K562 (cell line): ENCODE results near the gene GLT6D1. TPM values are rescaled to one million over a fixed set of nuclear protein-coding genes. Genes with fewer than 3 reads are reported as not detected.

Experiments used
- ATAC-seq: fragments of 200-7000 bp; cut with Tn5 transposase; 3 replicates; pipeline ENCODE4 v1.9.1; 2020; ENCODE audit warnings: moderate library complexity
- BruUV-seq: library from RNA; stranded (reverse); fragments of 400-500 nt; replicated peaks from 2 replicates; lab custom pipeline; 2021; lab: Mats Ljungman, UMichigan
- CTCF ChIA-PET: fragments of 300-600 bp; formaldehyde crosslinking; extraction: SDS; loops from one replicate; lab custom pipeline; 2021; ENCODE audit warnings: low intra/inter-chr PET ratio; lab: Yijun Ruan, JAX
- POLR2A ChIA-PET: fragments of 300-600, 350-650 bp; sonication (Branson Sonifier 250); formaldehyde crosslinking; extraction: SDS; loops from one replicate; lab custom pipeline; 2021; ENCODE audit warnings: antibody characterized with exemption, inconsistent platforms; lab: Yijun Ruan, JAX
- DNase-seq, 4 experiments: peaks; one replicate each; pipeline versions ENCODE4 v3.0.0 to v3.0.0-alpha.2; 2011 to 2018; ENCODE audit warnings: low spot score in 3 of 4, mixed read lengths in 3 of 4; ENCODE audit errors: extremely low read depth in 1 of 4
- FAIRE-seq: peaks from 2 replicates; lab custom pipeline; 2011; peaks lifted over from hg19 to GRCh38; lab: Jason Lieb, UNC
- H2AFZ ChIP-seq: 2 replicates; pipeline ENCODE4 v1.6.0; 2011; ENCODE audit warnings: low read depth, low read length, control low read depth, inconsistent platforms
- H3K27ac ChIP-seq: fragments of 200-600 bp; 3 replicates; pipeline ENCODE4 v1.8.0; 2011; ENCODE audit warnings: low read depth, mild to moderate bottlenecking, control low read depth, inconsistent platforms, low read length, moderate library complexity, mixed read lengths; ENCODE audit errors: extremely low read depth
- H3K27me3 ChIP-seq, 2 experiments: fragments of 300-600 bp in 1 of 2; 2 replicates in 1 of 2; 3 replicates in 1 of 2; pipeline versions ENCODE4 v1.6.0 to v1.8.0; 2011; ENCODE audit warnings: inconsistent platforms in 2 of 2, low read length in 2 of 2, mild to moderate bottlenecking in 1 of 2, mixed read lengths in 1 of 2, moderate library complexity in 1 of 2; ENCODE audit not compliant: control insufficient read depth in 2 of 2, insufficient read depth in 2 of 2
- H3K36me3 ChIP-seq: fragments of 300-600 bp; 3 replicates; pipeline ENCODE4 v1.8.0; 2011; ENCODE audit warnings: mild to moderate bottlenecking, low read length, inconsistent platforms; ENCODE audit not compliant: control insufficient read depth, insufficient read depth
- H3K4me1 ChIP-seq, 2 experiments: fragments of 200-600 bp in 1 of 2; replicated peaks in 1 of 2; 2 replicates in 1 of 2; 3 replicates in 1 of 2; pipeline versions ENCODE4 v1.5.1 to v1.8.0; 2011; ENCODE audit warnings: inconsistent platforms in 2 of 2, low read length in 2 of 2, mild to moderate bottlenecking in 1 of 2, mixed read lengths in 1 of 2, moderate library complexity in 1 of 2; ENCODE audit not compliant: control insufficient read depth in 2 of 2, insufficient read depth in 2 of 2
- H3K4me2 ChIP-seq: 2 replicates; pipeline ENCODE4 v1.6.1; 2011; ENCODE audit warnings: low read length, control low read depth, inconsistent platforms, mixed read lengths; ENCODE audit not compliant: insufficient read depth
- H3K4me3 ChIP-seq: fragments of 200-600 bp; sonication (generic), shearing (Covaris generic); 2 replicates; pipeline ENCODE4 v1.5.1; 2016; ENCODE audit warnings: control low read depth, inconsistent platforms
- H3K79me2 ChIP-seq: fragments of 200-600 bp; 3 replicates; pipeline ENCODE4 v1.8.0; 2011; ENCODE audit warnings: low read length, inconsistent platforms; ENCODE audit not compliant: control insufficient read depth, insufficient read depth
- H3K9ac ChIP-seq, 2 experiments: 2 replicates each; pipeline versions ENCODE4 v1.6.0 to v1.6.1; 2011; ENCODE audit warnings: low read depth in 2 of 2, low read length in 2 of 2, control low read depth in 1 of 2, inconsistent platforms in 1 of 2, mild to moderate bottlenecking in 1 of 2, mixed read lengths in 1 of 2; ENCODE audit not compliant: insufficient read depth in 1 of 2
- H3K9me1 ChIP-seq: one replicate; pipeline ENCODE4 v1.6.0; 2011; ENCODE audit warnings: inconsistent platforms, mild to moderate bottlenecking, low read length, moderate library complexity; ENCODE audit not compliant: control insufficient read depth, insufficient read depth
- H3K9me3 ChIP-seq: replicated peaks from 2 replicates; pipeline ENCODE4 v1.5.1; 2011; ENCODE audit warnings: low read depth, low read length, inconsistent platforms; ENCODE audit not compliant: control insufficient read depth, insufficient read depth
- H4K20me1 ChIP-seq: replicated peaks from 2 replicates; pipeline ENCODE4 v1.6.1; 2011; ENCODE audit warnings: low read length, inconsistent platforms, mixed read lengths; ENCODE audit not compliant: control insufficient read depth, insufficient read depth
- ARID3A ChIP-seq: IDR thresholded peaks from 2 replicates; pipeline ENCODE4 v1.6.1; 2012; ENCODE audit warnings: low read depth, low read length, improper control_type of control experiment, borderline replicate concordance
- ATF1 ChIP-seq, 2 experiments: fragments of 450-650 bp in 1 of 2; IDR thresholded peaks; 2 replicates each; pipeline ENCODE4 v1.6.1; 2016; ENCODE audit warnings: missing compliant biosample characterization in 1 of 2, missing genetic modification characterization in 1 of 2
- CHD2 ChIP-seq: IDR thresholded peaks from 2 replicates; pipeline ENCODE4 v1.6.1; 2011; ENCODE audit warnings: low read depth, low read length
- IRF1 ChIP-seq: sonication (generic); formaldehyde crosslinking; IDR thresholded peaks from 2 replicates; pipeline ENCODE4 v1.8.0; 2022; ENCODE audit warnings: missing genetic modification reagents, mild to moderate bottlenecking, borderline replicate concordance
- ZNF274 ChIP-seq: IDR thresholded peaks from 2 replicates; pipeline ENCODE4 v1.6.1; 2011; ENCODE audit warnings: low read depth, mild to moderate bottlenecking, low read length, moderate library complexity, borderline replicate concordance
- WGBS: fragments of 100-300 bp; shearing (Covaris generic); methylation state at CpG from one replicate; pipeline ENCODE4 v1.1.6; 2016; ENCODE audit warnings: low coverage, mixed read lengths; ENCODE audit not compliant: insufficient coverage; ENCODE audit errors: missing lambda C conversion rate; 5-methylcytosine and 5-hydroxymethylcytosine counted together
- in situ Hi-C: fragments of 300-500 bp; cut with MboI; formaldehyde crosslinking; loops from 4 replicates; pipeline ENCODE4 v1.15.0; 2018; ENCODE audit warnings: inconsistent platforms, mixed read lengths
- intact Hi-C: fragments of 100-400 bp; cut with micrococcal nuclease; formaldehyde crosslinking; loops from 2 replicates; pipeline ENCODE4 v1.14.2; 2022
- polyA plus RNA-seq, 8 experiments: library from polyadenylated mRNA; depleted of rRNA in 4 of 8; stranded (reverse) in 5 of 8; unstranded in 3 of 8; fragments of >200 nt; fragmentation: Nextera tagmentation in 2 of 8; fragmentation: Illumina TruSeq in 1 of 8; extraction: Ambion mirVana in 2 of 8; extraction: Trizol in 1 of 8; gene quantifications; 2 replicates each; pipeline versions ENCODE4 v1.2.1 to v1.2.3, GENCODE V29; 2011 to 2014; ENCODE audit warnings: inconsistent platforms in 1 of 8, missing spikeins in 1 of 8
- total RNA-seq, 7 experiments: library from RNA; depleted of rRNA in 6 of 7; stranded (reverse); fragments of >200 nt in 6 of 7; fragmentation: Illumina TruSeq in 2 of 7; extraction: Trizol in 2 of 7; gene quantifications; 2 replicates each; pipeline versions ENCODE4 v1.2.1 to v1.2.3, GENCODE V29; 2011 to 2021; ENCODE audit warnings: low replicate concordance in 1 of 7

The GLT6D1 gene
- total and polyA plus RNA-seq, 9 of the 15 experiments (the other 6 are each of a cell fraction or from before 2014, with no cell fraction given), result not detected

GRCh38 chr9:135590486-135591079 is 48.8 kb downstream of the GLT6D1 start:
- DNase-seq (no peak), FAIRE-seq (no peak), ATAC-seq (no peak)
- CTCF ChIA-PET, result no interaction called here
- Histone ChIP-seq H3K4me2 (no peak overlapping the region), H3K9me3 (no peaks in the 10 kb centered on the region), H3K36me3 (no peaks in the 10 kb centered on the region), H3K9me1 (no peaks in the 10 kb centered on the region), H3K79me2 (no peaks in the 10 kb centered on the region), H3K9ac (no peak overlapping the region), H3K27ac (no peak overlapping the region), H2AFZ (no peak overlapping the region), H3K4me3 (no peak overlapping the region), H3K4me1 (peaks cover 10 to 38% of the 10 kb centered on the region in 2 experiments; a peak in 2 of 5 replicates), H3K27me3 (peaks cover 7 to 45% of the 10 kb centered on the region in 2 experiments; a peak in 3 of 5 replicates), H4K20me1 (0 out of 2 replicates have a peak, but pooled peaks cover 5% of the 10 kb centered on the region)
- intact Hi-C loops, result no loop called here
- 14% methylated on average over 23 of the region's 25 CpGs for WGBS
- in situ Hi-C loops, result no loop called here
- no TSS peak for BruUV-seq
- POLR2A ChIA-PET, result interaction anchor here (0.6 to 1.7 kb wide), 2 partner anchors 8 to 13 kb away, joined by 3 to 4 read pairs; no protein-coding TSS in a partner anchor
- no peak for TF ChIP-seq ATF1 (CRISPR knock-in tag; IDR thresholded peaks at IDR 0.05)
- TF ChIP-seq ATF1 (tag; IDR thresholded peaks at IDR 0.05), result no peak
- TF ChIP-seq ARID3A, result no peak
- TF ChIP-seq ZNF274, result no peak
- TF ChIP-seq CHD2, result no peak
- TF ChIP-seq IRF1 (CRISPR knock-in tag), result no peak
